Measurements from ENCODE around the gene UBQLNL. TPM values are rescaled to one million over a fixed set of nuclear protein-coding genes. Genes with fewer than 3 reads are reported as not detected.

The UBQLNL gene
- total RNA-seq, 1 experiment from 2014 or later = 0.24 TPM

- TF ChIP-seq ARID4B (CRISPR knock-in tag; IDR thresholded peaks at IDR 0.05; ENCODE audit: borderline replicate concordance) (no peak), NR3C1 (CRISPR knock-in tag; conservative IDR thresholded peaks at IDR 0.05; ENCODE audit: low read depth) (no peak), ZNF281 (CRISPR knock-in tag; IDR thresholded peaks at IDR 0.05) (no peak), MYBL2 (CRISPR knock-in tag; IDR thresholded peaks at IDR 0.05) (no peak), NFE2L1 (CRISPR knock-in tag; IDR thresholded peaks at IDR 0.05) (no peak), JUN (CRISPR knock-in tag; IDR thresholded peaks at IDR 0.05) (no peak), SOX15 (CRISPR knock-in tag; IDR thresholded peaks at IDR 0.05) (no peak)
These were observed 30.0 kb upstream of the UBQLNL start (continued) for GRCh38 chr11:5546457-5546856.

GRCh38 chr11:5541427-5541826 is 24.9 kb upstream of the UBQLNL start:
- no peak overlapping the region for H3K27ac Mint-ChIP-seq
- no peaks in the 10 kb centered on the region for H3K36me3 Mint-ChIP-seq
- H3K4me3 Mint-ChIP-seq = no peak overlapping the region
- H3K4me1 Mint-ChIP-seq = no peaks in the 10 kb centered on the region
- 0 out of 2 replicates have a peak, but pooled peaks cover 6% of the 10 kb centered on the region for H3K9me3 Mint-ChIP-seq
- DNase-seq (ENCODE audit: low spot score) (no peak), ATAC-seq (no peak)
- TF ChIP-seq FOXK1 (CRISPR knock-in tag; IDR thresholded peaks at IDR 0.05) (no peak), ESRRA (CRISPR knock-in tag; IDR thresholded peaks at IDR 0.05; ENCODE audit: borderline replicate concordance) (no peak), E2F4 (CRISPR knock-in tag; IDR thresholded peaks at IDR 0.05; ENCODE audit: borderline replicate concordance, low read depth) (no peak), JUN (CRISPR knock-in tag; IDR thresholded peaks at IDR 0.05) (no peak), ZNF423 (CRISPR knock-in tag; IDR thresholded peaks at IDR 0.05) (no peak), E2F5 (CRISPR knock-in tag; IDR thresholded peaks at IDR 0.05) (no peak), ZNF263 (CRISPR knock-in tag; IDR thresholded peaks at IDR 0.05; ENCODE audit: low read depth) (no peak), PRRX2 (CRISPR knock-in tag; IDR thresholded peaks at IDR 0.05) (no peak)
- CTCF ChIA-PET = no interaction called here
- no peaks in the 10 kb centered on the region for H3K27me3 Mint-ChIP-seq (ENCODE audit: low read depth)
- POLR2A ChIA-PET = no interaction called here

- POLR2A ChIA-PET = no interaction called here
- no peak overlapping the region for H3K27ac Mint-ChIP-seq
- TF ChIP-seq ZNF416 (CRISPR knock-in tag; IDR thresholded peaks at IDR 0.05) = no peak
- TF ChIP-seq TEAD4 (CRISPR knock-in tag; IDR thresholded peaks at IDR 0.05) = no peak
- TF ChIP-seq E2F4 (CRISPR knock-in tag; IDR thresholded peaks at IDR 0.05; ENCODE audit: borderline replicate concordance, low read depth) = no peak
- no peak for TF ChIP-seq CREB1 (CRISPR knock-in tag; IDR thresholded peaks at IDR 0.05)
- TF ChIP-seq IRF1 (CRISPR knock-in tag; IDR thresholded peaks at IDR 0.05) = no peak
- no peak for TF ChIP-seq ZNF138 (CRISPR knock-in tag; conservative IDR thresholded peaks at IDR 0.05)
- TF ChIP-seq E2F1 (CRISPR knock-in tag; IDR thresholded peaks at IDR 0.05) = no peak
- no peak for TF ChIP-seq ESRRA (CRISPR knock-in tag; IDR thresholded peaks at IDR 0.05; ENCODE audit: borderline replicate concordance)
- TF ChIP-seq ELF4 (CRISPR knock-in tag; IDR thresholded peaks at IDR 0.05; ENCODE audit: low read depth) = no peak
- TF ChIP-seq ETV6 (CRISPR knock-in tag; IDR thresholded peaks at IDR 0.05) = no peak
These were observed 20.0 kb upstream of the UBQLNL start for GRCh38 chr11:5536482-5536881.

More at GRCh38 chr11:5536482-5536881, 20.0 kb upstream of the UBQLNL start:
- Mint-ChIP-seq H3K36me3 (no peaks in the 10 kb centered on the region), H3K4me1 (no peaks in the 10 kb centered on the region), H3K27me3 (ENCODE audit: low read depth) (no peaks in the 10 kb centered on the region), H3K4me3 (no peak overlapping the region), H3K9me3 (0 out of 2 replicates have a peak, but pooled peaks cover 6% of the 10 kb centered on the region)
- DNase-seq (ENCODE audit: low spot score) (no peak), ATAC-seq (no peak)
- CTCF ChIA-PET = no interaction called here

All from WTC11 (cell line).